Neuronal stem cell (in vitro differentiated cells): Measurements from ENCODE around the gene TNNI2. TPM values are rescaled to one million over a fixed set of nuclear protein-coding genes. Genes with fewer than 3 reads are reported as not detected.
A peak's percentile ranks its signal among the peaks of the same experiment; 100 is the strongest.

Source experiments
- DNase-seq: peaks from one replicate; pipeline ENCODE4 v3.0.0-alpha.2; 2013; ENCODE audit warnings: low spot score
- H2AFZ ChIP-seq: one replicate; pipeline ENCODE4 v1.6.1; 2013; ENCODE audit warnings: mild to moderate bottlenecking, low read length, inconsistent platforms
- H2AK5ac ChIP-seq: 2 replicates; pipeline ENCODE4 v1.6.1; 2013; ENCODE audit warnings: low read depth, mild to moderate bottlenecking, inconsistent platforms, low read length, moderate library complexity, mixed read lengths
- H2BK120ac ChIP-seq: 2 replicates; pipeline ENCODE4 v1.6.1; 2013; ENCODE audit warnings: low read depth, mild to moderate bottlenecking, inconsistent platforms, low read length, moderate library complexity, mixed read lengths
- H2BK12ac ChIP-seq: one replicate; pipeline ENCODE4 v1.6.1; 2013; ENCODE audit warnings: low read length, inconsistent platforms
- H2BK15ac ChIP-seq: 2 replicates; pipeline ENCODE4 v1.6.1; 2013; ENCODE audit warnings: mild to moderate bottlenecking, low read length, inconsistent platforms, mixed read lengths
- H2BK5ac ChIP-seq: one replicate; pipeline ENCODE4 v1.6.1; 2013; ENCODE audit warnings: inconsistent platforms, mild to moderate bottlenecking, low read length, moderate library complexity
- H3K14ac ChIP-seq: one replicate; pipeline ENCODE4 v1.6.1; 2013; ENCODE audit warnings: low read length, inconsistent platforms
- H3K18ac ChIP-seq: 2 replicates; pipeline ENCODE4 v1.6.1; 2013; ENCODE audit warnings: low read length, inconsistent platforms
- H3K23ac ChIP-seq: 2 replicates; pipeline ENCODE4 v1.6.1; 2013; ENCODE audit warnings: low read depth, mild to moderate bottlenecking, mixed read lengths, low read length, inconsistent platforms; ENCODE audit not compliant: poor library complexity
- H3K27ac ChIP-seq: replicated peaks from 3 replicates; pipeline ENCODE4 v1.5.1; 2013; ENCODE audit warnings: low read length, inconsistent platforms
- H3K27me3 ChIP-seq, 3 experiments: 2 replicates each; pipeline ENCODE4 v1.6.1; 2013; ENCODE audit warnings: low read length in 3 of 3, mild to moderate bottlenecking in 2 of 3, inconsistent platforms in 1 of 3, low read depth in 1 of 3, mixed read lengths in 1 of 3, moderate library complexity in 1 of 3; ENCODE audit not compliant: control insufficient read depth in 3 of 3, insufficient read depth in 3 of 3
- H3K36me3 ChIP-seq, 2 donors: replicated peaks in 1 of 2; 2 replicates each; pipeline ENCODE4 v1.6.1; 2013; ENCODE audit warnings: low read length in 2 of 2; ENCODE audit not compliant: control insufficient read depth in 2 of 2, insufficient read depth in 2 of 2
- H3K4ac ChIP-seq: 2 replicates; pipeline ENCODE4 v1.6.1; 2013; ENCODE audit warnings: inconsistent platforms, mild to moderate bottlenecking, low read length, moderate library complexity
- H3K4me1 ChIP-seq, 2 donors: 1 replicate in 1 of 2; 2 replicates in 1 of 2; pipeline ENCODE4 v1.6.1; 2013; ENCODE audit warnings: low read length in 2 of 2, low read depth in 1 of 2; ENCODE audit not compliant: control insufficient read depth in 2 of 2, insufficient read depth in 1 of 2
- H3K4me2 ChIP-seq: one replicate; pipeline ENCODE4 v1.6.1; 2013; ENCODE audit warnings: mild to moderate bottlenecking, low read length, inconsistent platforms; ENCODE audit not compliant: insufficient read depth, poor library complexity, severe bottlenecking
- H3K4me3 ChIP-seq, 2 donors: 2 replicates each; pipeline ENCODE4 v1.5.1; 2013; ENCODE audit warnings: low read length in 2 of 2, mild to moderate bottlenecking in 2 of 2, inconsistent platforms in 1 of 2, moderate library complexity in 1 of 2
- H3K79me1 ChIP-seq: one replicate; pipeline ENCODE4 v1.6.1; 2013; ENCODE audit warnings: low read depth, mild to moderate bottlenecking, inconsistent platforms, low read length, moderate library complexity
- H3K9ac ChIP-seq: one replicate; pipeline ENCODE4 v1.6.1; 2013; ENCODE audit warnings: mild to moderate bottlenecking, low read depth, low read length, inconsistent platforms; ENCODE audit not compliant: poor library complexity
- H3K9me3 ChIP-seq, 2 donors: replicated peaks in 1 of 2; 2 replicates each; pipeline versions ENCODE3 to v1.6.1; 2013; ENCODE audit warnings: low read length in 2 of 2, mild to moderate bottlenecking in 2 of 2, inconsistent platforms in 1 of 2, low read depth in 1 of 2, mixed read lengths in 1 of 2, moderate library complexity in 1 of 2; ENCODE audit not compliant: control insufficient read depth in 2 of 2, insufficient read depth in 1 of 2
- H4K8ac ChIP-seq: one replicate; pipeline ENCODE4 v1.6.1; 2013; ENCODE audit warnings: low read depth, mild to moderate bottlenecking, inconsistent platforms, low read length, moderate library complexity
- H4K91ac ChIP-seq: one replicate; pipeline ENCODE4 v1.6.1; 2013; ENCODE audit warnings: low read length, low read depth, mild to moderate bottlenecking, inconsistent platforms; ENCODE audit not compliant: poor library complexity
- WGBS, 2 donors: extraction: QIAGEN DNeasy Blood & Tissue Kit; methylation state at CpG; one replicate each; pipeline ENCODE4 v1.1.7; 2013; ENCODE audit warnings: missing lambda C conversion rate in 2 of 2, mixed read lengths in 1 of 2; ENCODE audit not compliant: insufficient read length in 2 of 2, insufficient replicate concordance in 1 of 2; ENCODE audit errors: extremely low coverage in 2 of 2; 5-methylcytosine and 5-hydroxymethylcytosine counted together
- small RNA-seq: library from polyadenylated mRNA; stranded (forward); fragments of <200 nt; extraction: miRNeasy Mini kit (QIAGEN cat#:217004); gene quantifications from one replicate; pipeline ENCODE3, GENCODE V24; 2013; ENCODE audit not compliant: insufficient read depth

Gene TNNI2

GRCh38 chr11:1889941-1890855 lies 51.4 kb downstream of the TNNI2 start:
- Histone ChIP-seq H2BK5ac (peak overlapping the region; percentile 93), H3K4me2 (no peak overlapping the region), H2AFZ (no peak overlapping the region), H3K36me3 (no peaks in the 10 kb centered on the region), H2AK5ac (peak overlapping the region; percentile 97), H2BK120ac (no peak overlapping the region), H4K91ac (peak overlapping the region; percentile 72), H3K4ac (no peak overlapping the region), H3K27me3 (peaks cover 0 to 25% (median 5%) of the 10 kb centered on the region in 3 experiments), H2BK15ac (peak overlapping the region; percentile 81), H3K14ac (peak overlapping the region; percentile 89), H3K4me3 (no peak overlapping the region), H3K79me1 (no peaks in the 10 kb centered on the region), H3K4me1 (no peaks in the 10 kb centered on the region), H2BK12ac (peak overlapping the region; percentile 90), H3K9ac (peak overlapping the region; percentile 60), H3K23ac (peak overlapping the region; percentile 89), H3K27ac (no peak overlapping the region), H3K18ac (peak overlapping the region; percentile 76), H4K8ac (no peak overlapping the region), H3K9me3 (no peaks in the 10 kb centered on the region)
- WGBS, 2 donors: no CpG with 5 or more reads among the region's 33 CpGs
- DNase-seq: no peak

Small RNA genes within 50 kb of the gene (small RNA-seq; reads per million reads assigned to genes)
- not detected for gene AC051649.1
- gene MIR4298: not detected
